Tongue (tissue), 2 donors: Measurements from ENCODE around the gene SLC25A34. TPM values are rescaled to one million over a fixed set of nuclear protein-coding genes. Genes with fewer than 3 reads are reported as not detected.

ENCODE experiments used
- DNase-seq: peaks from one replicate; pipeline ENCODE4 v3.0.0-alpha.2; 2015
- total RNA-seq: library from RNA; depleted of rRNA; stranded (reverse); fragments of >200 nt; gene quantifications from one replicate; pipeline ENCODE4 v1.2.3, GENCODE V29; 2014

The SLC25A34 gene
- total RNA-seq, 1 donor from 2014 or later: 2.9 TPM

DNA sequence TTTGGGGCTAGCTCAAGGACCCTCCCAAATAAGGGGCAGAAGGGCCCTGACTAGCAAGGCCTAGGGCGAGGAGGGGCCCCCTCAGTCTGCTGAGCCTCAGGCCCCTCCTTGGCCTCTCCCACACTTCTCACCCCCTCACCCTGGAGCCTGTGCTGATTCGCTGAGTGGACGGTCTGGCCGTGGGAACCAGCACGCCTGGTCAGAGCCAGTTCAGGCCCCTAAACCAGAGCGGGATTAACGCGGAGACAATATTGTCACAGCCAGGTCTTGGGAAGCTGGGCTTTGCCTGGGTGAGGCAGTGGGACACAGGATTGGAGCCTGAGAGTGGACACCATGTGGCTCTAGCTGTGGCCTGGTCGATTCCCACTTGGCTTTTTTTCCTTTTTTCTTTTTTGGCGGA lies 17.7 kb downstream of the SLC25A34 start:
- no peak for DNase-seq

DNA sequence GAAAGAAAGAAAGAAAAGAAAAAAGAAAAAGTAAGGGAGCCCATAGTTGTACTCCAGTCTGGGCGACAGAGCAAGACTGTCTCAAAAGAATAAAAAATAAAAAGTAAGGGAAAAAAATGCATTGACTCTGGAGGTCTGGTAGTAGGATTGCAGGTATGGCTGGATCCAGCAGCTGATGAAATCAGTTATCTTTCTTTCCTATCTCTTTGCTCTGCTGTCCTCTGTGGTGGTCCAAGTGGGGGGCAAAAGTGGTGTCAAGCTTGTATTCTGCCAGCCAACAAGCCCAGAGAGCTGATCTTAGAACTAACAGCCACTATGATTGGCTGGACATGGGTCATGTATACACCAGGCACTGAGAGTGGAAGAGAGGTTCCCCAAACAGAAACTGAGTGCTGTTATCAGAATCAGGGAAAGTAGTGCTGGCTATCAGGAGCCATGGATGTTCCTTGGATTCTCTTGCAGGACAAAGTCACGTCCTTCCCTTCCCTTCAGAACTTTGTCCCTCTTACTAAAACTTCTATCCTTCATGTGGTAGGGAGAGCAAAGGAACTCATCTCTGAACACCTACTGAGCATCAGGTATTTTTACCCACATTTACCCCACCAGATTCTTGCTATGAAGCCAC lies 19.1 kb downstream of the SLC25A34 start:
- no peak for DNase-seq

DNA sequence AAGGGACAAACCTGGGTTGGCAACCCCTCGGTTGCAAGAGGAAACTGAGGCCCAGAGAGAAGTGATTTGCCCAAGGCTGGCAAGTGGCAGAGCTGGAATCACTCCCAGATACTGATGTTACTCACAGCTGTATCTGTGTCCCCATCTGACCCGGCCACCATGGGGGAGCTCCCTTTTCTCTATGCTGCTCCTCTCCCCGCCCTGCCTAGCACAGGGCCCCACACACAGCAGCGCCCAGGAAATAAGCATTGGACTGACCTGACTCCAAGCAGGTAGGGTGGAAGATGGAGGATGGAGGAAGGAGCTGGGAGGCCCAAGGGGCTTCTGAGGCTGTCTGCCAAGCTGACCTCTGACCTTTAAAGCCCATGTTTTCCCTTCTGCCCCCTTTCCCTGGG lies 19.6 kb downstream of the SLC25A34 start:
- DNase-seq: no peak

DNA sequence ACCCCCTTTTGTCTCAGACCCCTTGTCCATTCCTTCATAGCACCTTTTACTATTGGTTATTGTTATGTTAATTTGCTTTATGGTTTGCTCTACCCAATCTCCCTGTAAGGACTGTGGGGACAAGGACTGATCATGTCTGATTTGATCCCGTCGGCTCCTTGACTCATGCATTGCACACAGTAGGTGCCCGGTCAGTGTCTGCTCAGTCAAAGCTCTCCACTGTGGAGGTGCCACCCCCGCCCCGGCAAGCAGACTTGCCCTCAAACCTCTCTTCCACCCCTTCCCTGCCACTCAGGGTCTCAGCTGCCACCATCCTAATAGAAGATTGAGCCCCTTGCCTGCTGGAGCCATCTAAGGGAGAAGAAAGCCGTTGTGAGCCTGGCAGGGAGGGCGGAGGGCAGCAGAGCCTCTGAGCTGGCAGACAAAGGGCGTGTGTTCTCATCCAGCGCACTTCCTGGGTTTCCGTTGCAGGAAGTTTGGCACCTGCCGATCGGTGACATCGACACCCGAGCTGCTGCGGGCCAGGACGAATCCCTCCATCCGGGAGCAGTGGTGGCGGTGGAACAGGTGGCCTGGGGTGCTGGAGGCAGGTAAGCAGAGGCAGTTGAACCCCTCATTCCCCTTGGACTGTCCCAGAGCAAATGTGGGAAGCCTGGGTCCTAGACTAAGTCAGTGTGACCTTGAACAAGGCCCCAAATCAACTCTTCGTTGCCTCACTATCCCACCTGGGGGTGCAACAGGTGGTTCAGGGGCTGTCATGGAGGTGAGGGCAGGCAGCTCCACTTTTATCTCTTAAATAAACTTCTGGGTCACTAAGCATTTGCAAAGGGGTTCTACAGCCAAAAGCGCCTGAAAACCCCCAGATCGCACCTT lies 20.3 kb downstream of the SLC25A34 start:
- DNase-seq: peak; percentile 66

DNA sequence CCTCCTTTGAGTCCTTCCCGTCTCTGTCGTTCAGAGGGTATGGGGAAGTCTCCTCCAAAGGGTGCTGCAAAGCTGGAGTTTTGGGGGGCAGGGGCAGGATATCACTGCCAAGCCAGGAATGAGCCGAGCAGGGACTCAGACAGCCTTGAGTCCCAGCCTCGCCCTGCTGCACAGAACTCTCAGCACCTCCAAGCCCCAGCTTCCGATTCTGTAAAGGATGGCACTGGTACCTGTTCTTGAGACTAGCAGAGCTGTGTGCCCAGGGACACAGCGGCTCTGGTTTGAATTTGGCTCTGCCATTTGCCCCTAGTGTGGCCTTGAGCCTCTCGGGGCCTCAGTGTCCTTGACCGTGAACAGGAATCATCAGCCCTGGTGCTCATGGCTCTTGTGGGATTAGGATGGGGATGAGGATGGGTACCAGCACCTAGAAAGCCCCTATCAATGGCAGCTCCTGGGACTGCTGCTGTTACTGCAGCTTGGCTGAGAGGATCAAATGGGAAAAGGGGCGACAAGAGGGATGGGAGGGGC lies 21.0 kb downstream of the SLC25A34 start:
- no peak for DNase-seq

DNA sequence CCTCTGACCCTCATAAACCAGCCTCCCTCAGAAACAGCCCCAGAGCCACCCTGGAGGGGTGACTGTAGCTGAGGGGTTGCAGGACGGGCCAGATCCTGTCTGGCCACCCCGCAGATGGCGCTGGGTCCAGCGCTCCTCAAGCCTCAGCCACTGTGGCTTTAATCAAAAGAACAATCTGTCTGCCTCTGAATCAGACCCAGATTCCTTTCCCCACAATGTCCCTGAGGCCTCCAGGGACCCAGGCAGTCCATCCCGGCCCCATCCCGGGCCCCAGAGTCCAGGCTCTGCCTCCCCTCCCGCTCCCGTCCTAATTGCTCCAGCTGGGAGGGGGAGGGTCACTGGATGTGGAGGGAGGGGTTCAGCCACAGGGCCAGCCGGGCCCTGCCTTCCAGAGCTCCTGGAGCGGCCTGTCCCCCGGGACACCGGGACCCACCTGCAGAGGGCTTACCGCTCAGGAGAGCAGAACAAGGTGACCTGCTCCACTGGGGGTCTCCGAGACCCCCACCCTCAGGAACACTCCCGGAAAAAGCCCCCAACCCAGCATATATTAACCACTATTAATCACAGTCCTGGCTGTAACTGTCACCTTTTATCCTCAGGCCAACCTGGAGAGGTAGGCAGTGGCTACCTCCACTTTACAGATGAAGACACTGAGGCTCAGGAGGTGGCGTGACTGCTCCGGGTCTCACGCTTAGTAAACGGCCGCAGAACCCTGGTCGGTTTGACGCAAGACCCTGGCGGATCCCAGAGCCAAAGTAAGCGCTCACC lies 21.7 kb downstream of the SLC25A34 start:
- no peak for DNase-seq

DNA sequence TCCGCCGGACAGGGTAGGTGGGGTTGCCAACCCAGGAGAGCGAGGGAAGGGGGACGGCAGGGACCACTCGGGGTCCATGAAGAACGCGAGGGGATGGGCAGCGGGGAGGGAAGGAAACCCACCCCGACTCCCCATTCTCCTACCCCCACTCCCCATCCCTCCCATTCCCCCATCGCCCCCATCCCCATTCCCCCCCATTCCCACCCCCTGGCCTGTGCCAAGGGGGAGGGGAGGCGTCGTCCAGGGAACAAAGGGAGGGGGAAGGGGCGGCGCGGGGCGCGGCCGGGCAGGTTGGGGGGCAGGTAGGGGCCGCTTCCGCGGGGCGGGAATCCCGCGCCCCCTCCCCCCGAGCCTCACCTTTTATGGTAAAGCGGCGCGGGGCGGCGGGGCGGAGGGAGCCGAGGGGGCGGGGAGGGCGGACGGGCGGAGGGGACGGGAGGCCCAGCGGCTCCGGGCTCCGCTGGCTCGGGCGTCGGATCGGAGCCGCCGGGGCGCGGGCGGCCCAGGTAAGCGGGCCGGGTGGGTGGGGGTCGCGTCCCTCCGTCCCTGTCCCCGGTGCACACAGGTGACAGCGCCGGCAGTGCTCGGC lies 22.4 kb downstream of the SLC25A34 start, which contains the start of gene FBLIM1:
Gene FBLIM1 (plus strand): TSS at position 453 of the 589 bp plus-strand sequence. CDS start 6,189 bp downstream, outside the sequence.
- DNase-seq: peak; percentile 63

DNA sequence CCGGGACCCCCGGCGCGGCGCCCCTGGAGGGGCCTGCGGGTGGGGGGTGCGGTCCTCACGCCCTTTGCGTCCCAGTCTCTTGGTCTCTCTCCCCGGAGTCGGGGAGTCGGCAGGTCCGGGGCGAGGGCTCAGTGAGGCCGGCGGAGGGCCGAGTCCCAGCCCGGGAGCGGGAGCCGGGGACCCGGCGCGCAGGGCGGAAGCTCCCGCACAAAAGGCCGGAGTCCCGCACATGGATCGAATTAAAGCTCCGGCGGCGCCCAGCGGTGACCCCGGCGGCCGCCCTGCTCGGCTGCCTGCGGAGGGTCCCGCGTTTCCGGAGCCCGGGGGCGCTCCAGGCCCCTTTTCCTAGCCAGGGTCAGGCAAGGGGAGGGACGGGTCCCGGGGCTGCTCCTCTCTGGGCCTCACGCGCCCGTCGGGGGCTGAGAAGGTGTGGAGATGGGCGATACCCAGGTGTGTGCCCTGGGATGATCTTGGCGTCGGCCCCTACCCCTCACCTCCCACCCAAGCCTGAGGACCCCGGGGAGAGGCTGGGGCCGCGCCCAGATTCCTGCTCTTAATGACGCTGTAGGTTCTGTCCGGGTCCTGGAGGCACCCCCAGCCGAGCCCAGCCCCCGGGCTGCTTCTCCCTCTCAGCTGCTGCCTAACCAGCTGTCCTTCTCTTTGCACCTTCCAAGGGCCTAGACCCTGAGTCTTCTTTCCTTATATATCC lies 23.0 kb downstream of the SLC25A34 start:
- peak; percentile 72 for DNase-seq

DNA sequence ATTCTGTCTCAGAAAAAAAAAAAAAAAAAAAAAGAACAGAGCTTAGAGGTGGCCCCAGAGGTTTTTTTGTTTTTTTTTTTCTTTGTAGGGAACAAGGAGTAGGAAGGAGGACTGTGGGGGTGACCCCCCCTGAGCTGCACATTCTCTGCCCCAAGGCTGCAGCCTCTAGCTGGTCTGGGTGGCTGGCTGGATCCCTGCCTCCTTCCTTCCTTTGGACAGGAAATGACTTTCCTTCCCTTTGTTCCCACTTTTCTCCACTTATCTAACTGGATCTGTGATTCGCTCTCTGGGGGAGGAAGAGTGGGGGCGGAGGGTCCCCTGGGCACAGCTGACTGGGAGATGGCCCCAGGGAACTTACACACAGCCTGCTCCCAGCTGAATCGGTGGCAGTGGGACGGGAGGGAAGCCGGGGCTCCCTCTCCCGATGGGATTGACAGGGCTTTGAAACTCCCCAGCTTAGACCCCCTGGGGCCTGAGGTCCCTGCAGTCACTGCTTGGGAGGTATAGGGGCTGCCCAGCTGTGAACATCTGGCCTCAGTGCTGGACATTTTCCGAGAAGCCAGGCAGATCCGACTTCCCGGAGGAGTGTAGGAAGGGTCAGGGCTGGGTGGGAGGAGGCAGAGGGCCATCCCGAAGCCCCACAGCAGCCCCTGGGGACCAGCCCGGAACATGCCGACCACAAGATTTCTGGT lies 24.6 kb downstream of the SLC25A34 start:
- DNase-seq: no peak

DNA sequence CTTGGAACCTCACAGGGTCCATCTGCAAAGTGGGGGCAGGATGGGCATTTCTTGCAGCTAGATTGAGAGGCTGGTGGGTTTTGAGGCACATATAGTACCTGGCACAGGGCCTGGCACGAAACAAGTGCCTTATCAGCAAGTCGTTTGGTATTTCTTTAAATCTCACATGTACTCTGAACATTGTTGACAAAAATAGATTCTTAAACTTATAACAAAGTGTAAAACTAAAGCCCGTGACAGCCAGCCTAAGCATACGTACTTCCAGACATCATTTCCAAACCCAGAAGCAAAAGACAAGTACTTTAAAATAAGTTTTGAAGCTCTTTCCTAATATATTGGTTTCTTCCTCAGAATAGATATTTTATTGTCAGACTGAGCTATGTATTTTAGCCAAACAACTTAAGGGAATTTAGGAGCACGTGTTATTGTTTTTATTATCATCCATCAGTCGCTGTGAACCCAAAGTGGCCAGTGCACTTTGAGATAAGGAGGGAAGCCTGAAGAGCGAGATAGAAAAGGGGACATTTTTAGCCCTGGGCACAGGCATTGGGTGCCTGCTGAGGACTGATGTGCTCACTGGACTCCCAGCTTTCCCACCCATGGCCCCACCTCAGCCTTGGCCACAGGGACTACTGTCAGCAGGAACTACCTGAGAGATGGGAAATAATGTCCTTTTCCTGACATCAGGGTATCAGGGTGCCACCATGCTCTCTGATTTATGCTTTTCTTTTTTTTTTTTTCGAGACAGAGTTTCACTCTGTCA lies 25.5 kb downstream of the SLC25A34 start:
- DNase-seq: no peak

DNA sequence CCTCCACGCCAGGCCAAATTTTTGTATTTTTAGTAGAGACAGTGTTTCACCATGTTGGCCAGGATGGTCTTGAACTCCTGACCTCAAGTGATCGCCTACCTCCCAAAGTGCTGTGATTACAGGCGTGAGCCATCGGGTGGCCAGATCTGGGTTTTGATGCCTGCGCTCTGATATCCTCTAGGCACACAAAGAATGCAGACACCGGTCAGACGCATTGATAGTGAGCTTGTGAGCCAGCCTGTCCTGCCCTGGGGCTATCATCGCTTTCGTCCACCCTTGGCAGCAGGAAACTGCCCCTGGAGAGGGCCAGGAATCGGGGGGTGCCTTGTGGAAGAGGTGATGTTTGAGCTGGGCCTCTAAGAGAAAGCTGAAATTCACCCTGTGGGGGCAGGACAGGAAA lies 26.5 kb downstream of the SLC25A34 start:
- no peak for DNase-seq

DNA sequence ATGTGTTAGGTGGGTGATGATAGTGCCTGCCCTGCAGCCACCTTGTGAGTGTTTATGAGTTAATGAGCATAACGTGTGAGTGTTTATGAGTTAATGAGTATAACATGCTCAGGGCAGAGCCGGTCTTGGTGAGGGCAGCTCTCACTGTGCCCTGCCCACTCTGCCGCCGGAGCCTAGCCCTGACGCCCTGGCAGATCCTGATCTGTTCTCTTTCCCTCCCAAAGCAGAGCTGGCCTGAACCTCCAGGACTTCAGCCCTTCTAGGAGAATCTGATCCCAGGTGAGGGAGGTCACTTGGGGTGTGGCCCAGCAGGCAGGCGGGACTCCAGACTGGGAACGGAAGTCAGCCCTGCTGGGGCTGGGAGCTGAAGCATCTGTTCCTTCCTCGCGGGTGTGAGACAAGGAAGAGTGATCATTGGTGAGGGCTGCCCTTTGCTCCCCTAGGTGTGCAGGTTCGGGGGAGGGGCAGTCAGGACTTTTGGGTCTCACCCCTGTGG lies 28.3 kb downstream of the SLC25A34 start:
- DNase-seq: no peak

DNA sequence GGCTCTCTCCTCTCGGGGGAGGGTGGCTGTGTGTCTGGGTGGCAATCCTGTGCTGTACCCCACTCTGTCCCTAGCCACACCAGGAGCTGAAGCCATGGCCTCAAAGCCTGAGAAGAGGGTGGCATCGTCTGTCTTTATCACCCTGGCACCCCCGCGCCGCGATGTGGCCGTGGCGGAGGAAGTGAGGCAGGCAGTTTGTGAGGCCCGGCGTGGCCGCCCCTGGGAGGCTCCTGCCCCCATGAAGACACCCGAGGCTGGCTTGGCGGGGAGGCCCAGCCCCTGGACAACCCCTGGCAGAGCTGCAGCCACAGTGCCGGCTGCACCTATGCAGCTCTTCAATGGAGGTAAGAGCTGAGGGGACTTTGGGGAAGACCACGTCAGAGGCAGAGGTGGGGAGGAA lies 28.8 kb downstream of the SLC25A34 start:
- no peak for DNase-seq

DNA sequence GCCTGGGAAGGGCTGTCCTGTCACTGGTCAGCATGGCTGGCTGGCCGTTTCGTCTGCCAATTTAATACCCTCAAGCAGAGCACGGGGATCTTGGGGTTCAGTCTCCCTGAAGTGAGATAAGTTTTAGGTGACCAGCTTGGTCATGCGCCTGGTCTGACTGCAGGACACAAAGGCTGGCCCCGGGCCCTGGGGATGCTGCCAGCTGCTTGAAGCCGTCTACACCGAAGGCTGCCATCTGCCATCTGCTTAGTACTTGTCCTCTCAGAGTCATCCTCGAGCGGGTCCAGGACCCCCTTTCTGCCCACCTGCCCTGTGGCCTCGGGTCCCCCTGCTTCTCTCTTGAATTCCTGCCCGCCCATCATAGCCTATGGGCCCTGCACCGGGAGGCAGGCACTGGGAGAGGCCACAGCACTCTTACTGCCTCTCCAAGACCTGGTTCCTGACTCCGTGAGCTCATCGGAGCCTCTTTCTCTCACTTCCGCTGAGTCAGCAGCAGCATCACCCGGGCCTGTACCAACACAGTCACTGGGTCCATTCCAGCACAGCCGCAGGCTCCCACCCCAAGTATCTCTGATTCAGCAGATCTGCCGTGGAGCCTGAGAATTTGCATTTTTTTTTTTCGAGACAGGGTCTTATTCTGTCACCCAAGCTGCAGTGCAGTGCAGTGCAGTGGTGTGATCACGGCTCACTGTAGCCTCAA lies 29.6 kb downstream of the SLC25A34 start:
- DNase-seq: no peak

DNA sequence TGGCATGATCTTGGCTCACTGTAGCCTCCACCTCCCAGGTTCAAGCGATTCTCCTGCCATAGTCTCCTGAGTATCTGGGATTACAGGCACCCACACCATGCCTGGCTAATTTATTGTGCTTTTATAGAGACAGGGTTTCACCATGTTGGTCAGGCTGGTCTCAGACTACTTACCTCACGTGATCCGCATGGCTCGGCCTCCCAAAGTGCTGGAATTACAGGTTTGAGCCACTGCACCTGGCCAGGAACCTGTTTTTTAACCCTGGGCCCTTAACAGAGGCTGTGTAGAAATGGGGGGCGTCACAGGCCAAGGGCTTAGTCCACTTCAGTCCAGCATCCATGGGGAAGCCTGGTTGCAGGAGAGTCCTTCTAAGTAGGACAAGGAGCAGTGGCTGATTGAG lies 31.9 kb downstream of the SLC25A34 start:
- DNase-seq: no peak

DNA sequence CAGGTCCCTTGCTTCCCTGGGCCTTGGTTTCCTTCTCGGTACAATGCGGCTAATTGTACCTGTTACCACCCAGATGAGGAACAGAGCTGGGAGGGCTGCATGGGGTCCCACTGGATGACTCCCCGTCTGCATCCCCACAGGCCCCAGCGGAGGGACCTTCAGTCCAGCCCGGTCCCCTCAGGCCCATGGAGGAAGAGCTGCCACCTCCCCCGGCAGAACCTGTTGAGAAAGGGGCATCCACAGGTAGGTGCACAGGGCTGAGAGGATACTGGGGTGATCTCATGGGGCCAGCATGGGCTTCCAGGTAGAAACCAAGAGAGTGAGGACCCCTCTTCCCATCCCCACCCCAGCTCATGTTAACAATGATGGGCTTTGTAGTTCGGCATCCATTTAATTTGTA lies 32.3 kb downstream of the SLC25A34 start:
- no peak for DNase-seq

DNA sequence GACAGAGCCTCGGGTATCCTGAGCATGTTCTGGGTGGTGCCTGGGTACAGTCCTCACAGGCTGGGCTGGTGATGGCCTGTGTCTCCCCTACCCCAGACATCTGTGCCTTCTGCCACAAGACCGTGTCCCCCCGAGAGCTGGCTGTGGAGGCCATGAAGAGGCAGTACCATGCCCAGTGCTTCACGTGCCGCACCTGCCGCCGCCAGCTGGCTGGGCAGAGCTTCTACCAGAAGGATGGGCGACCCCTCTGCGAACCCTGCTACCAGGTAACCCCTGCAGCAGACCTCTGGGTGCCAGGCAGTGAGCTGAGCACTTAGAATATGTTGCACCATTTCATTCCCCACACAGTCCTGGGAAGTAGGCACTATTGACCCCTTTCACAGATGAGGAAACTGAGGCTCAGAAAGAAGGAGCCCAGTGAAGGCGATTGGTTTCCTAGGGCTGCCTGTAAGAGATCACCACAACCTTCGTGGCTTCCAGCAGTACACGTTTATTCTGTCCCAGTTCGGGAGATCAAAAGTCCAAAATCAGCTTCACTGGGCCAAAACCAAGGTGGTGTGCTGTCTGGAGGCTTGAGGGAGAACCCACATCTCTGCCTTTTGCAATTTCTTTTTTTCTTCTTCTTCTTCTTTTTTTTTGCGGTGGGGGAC lies 34.4 kb downstream of the SLC25A34 start:
- DNase-seq: no peak

DNA sequence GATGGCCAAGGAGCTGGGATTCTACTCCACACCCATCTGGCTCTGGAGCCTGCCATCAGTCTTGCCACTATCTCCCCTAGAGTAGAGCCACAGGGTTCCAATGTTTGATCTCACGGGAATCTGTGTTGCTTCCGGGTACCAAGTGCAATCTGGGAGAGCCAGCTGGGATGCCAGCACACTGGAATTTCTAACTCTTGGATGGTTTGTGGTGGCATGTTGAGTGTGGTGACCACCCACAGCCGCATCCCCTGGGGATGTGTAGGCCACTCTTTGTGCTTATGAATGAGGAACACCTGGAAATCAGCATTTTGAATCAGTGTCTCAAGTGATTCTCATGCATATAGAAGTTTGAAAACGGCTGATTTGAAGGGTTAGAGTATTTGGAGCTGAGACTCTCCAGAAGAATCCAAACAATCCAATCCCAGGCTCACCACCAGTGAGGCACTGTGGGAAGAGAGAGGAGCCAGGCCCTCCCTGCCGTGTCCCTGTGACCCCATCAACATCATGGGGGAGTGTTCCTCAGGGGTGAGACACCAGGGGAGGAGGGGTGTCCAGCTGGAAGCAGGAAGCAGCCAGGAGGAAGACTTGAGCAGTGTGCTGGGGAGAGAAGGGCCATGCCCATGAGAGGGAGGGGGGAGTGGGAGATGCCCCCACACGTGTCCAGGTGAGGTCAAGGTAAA lies 35.9 kb downstream of the SLC25A34 start:
- no peak for DNase-seq
